Measurements from ENCODE around the gene LCLAT1.

The LCLAT1 gene

GRCh38 chr2:30516166-30516565 lies 69.1 kb downstream of the LCLAT1 start:
- H3K4me3 ChIP-seq (ENCODE audit: low read length): no peak overlapping the region
- DNase-seq (ENCODE audit: low read depth): no peak
- no peak for TF ChIP-seq CTCF (conservative IDR thresholded peaks at IDR 0.05; ENCODE audit: low read depth, low read length)

GRCh38 chr2:30519796-30520195 lies 72.8 kb downstream of the LCLAT1 start:
- no peak for TF ChIP-seq CTCF (conservative IDR thresholded peaks at IDR 0.05; ENCODE audit: low read depth, low read length)
- no peak for DNase-seq (ENCODE audit: low read depth)
- no peak overlapping the region for H3K4me3 ChIP-seq (ENCODE audit: low read length)

GRCh38 chr2:30522421-30522820 lies 75.4 kb downstream of the LCLAT1 start:
- no peak for DNase-seq (ENCODE audit: low read depth)
- TF ChIP-seq CTCF (conservative IDR thresholded peaks at IDR 0.05; ENCODE audit: low read depth, low read length): no peak
- H3K4me3 ChIP-seq (ENCODE audit: low read length): no peak overlapping the region

- DNase-seq (ENCODE audit: low read depth): no peak
- no peak for TF ChIP-seq CTCF (conservative IDR thresholded peaks at IDR 0.05; ENCODE audit: low read depth, low read length)
Measured at GRCh38 chr2:30527411-30527810, 80.4 kb downstream of the LCLAT1 start.

GRCh38 chr2:30527859-30528258 lies 80.8 kb downstream of the LCLAT1 start:
- TF ChIP-seq CTCF (conservative IDR thresholded peaks at IDR 0.05; ENCODE audit: low read depth, low read length): no peak
- no peak overlapping the region for H3K4me3 ChIP-seq (ENCODE audit: low read length)
- DNase-seq (ENCODE audit: low read depth): no peak

More at GRCh38 chr2:30527411-30527810, 80.4 kb downstream of the LCLAT1 start:
- H3K4me3 ChIP-seq (ENCODE audit: low read length): no peak overlapping the region

GRCh38 chr2:30530346-30530745 lies 83.3 kb downstream of the LCLAT1 start:
- no peak for DNase-seq (ENCODE audit: low read depth)
- no peak overlapping the region for H3K4me3 ChIP-seq (ENCODE audit: low read length)
- no peak for TF ChIP-seq CTCF (conservative IDR thresholded peaks at IDR 0.05; ENCODE audit: low read depth, low read length)

GRCh38 chr2:30541680-30542079 lies 94.6 kb downstream of the LCLAT1 start:
- no peak for DNase-seq (ENCODE audit: low read depth)
- no peak for TF ChIP-seq CTCF (conservative IDR thresholded peaks at IDR 0.05; ENCODE audit: low read depth, low read length)

More at GRCh38 chr2:30541680-30542079, 94.6 kb downstream of the LCLAT1 start:
- H3K4me3 ChIP-seq (ENCODE audit: low read length): no peak overlapping the region

Data from retinal pigment epithelial cell (primary cell).